OCI-LY1 (cell line): ENCODE data around the gene MPC2.

Source experiments
- EZH2 ChIP-seq: fragments of 200-600 bp; sonication (generic), shearing (Covaris generic); IDR thresholded peaks from 2 replicates; pipeline ENCODE4 v1.8.0; 2017; ENCODE audit warnings: borderline replicate concordance, mixed run types, mild to moderate bottlenecking, antibody characterized with exemption, low read length, moderate library complexity, mixed read lengths
- TF ChIP-seq, protein P1 (sequence below): fragments of 200-600 bp; sonication (generic), shearing (Covaris generic); IDR thresholded peaks from 2 replicates; pipeline ENCODE4 v1.5.1; 2017; ENCODE audit warnings: mild to moderate bottlenecking, antibody characterized with exemption, low read length, moderate library complexity, mixed read lengths

DNA sequence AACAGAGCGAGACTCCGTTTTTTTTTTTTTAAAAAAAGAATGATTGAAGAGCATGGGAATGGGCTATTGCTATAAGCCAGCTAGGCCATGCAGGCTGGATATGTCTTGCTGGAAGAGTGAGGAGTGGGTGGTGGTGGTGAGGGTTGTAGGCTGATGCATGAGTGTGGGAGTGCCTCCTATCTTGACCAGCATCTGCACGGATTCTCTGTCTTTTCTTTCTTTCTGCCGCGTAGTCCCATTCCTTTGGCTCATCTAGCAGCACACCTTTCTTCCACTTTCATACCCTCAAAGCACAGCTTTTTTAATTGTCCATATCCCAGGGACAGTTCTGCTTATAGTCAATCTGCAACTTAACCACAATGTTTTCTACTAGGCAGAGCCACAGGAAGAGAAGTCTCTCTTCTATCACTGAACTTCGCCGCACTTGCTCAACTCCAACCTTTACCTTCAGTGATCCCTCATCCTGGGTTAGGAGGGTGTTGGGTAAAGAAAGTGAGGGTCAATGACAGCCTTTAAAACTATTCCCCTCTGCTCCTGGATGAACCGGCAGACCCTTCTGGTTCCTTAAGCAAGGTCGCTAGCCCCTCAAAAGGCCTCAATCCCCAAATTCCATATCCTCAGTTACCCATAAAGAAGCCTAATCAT lies 38.2 kb downstream of the MPC2 start:
- TF ChIP-seq, protein P1, sequence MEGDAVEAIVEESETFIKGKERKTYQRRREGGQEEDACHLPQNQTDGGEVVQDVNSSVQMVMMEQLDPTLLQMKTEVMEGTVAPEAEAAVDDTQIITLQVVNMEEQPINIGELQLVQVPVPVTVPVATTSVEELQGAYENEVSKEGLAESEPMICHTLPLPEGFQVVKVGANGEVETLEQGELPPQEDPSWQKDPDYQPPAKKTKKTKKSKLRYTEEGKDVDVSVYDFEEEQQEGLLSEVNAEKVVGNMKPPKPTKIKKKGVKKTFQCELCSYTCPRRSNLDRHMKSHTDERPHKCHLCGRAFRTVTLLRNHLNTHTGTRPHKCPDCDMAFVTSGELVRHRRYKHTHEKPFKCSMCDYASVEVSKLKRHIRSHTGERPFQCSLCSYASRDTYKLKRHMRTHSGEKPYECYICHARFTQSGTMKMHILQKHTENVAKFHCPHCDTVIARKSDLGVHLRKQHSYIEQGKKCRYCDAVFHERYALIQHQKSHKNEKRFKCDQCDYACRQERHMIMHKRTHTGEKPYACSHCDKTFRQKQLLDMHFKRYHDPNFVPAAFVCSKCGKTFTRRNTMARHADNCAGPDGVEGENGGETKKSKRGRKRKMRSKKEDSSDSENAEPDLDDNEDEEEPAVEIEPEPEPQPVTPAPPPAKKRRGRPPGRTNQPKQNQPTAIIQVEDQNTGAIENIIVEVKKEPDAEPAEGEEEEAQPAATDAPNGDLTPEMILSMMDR = no peak
- TF ChIP-seq EZH2 = no peak
